HG02610 (cell line): Measurements from ENCODE around the gene UNC13A.
A peak's percentile ranks its signal among the peaks of the same experiment; 100 is the strongest.
"Not testable (repeated sequence)": the region's sequence is repeated elsewhere in the genome, so short reads cannot be mapped to it uniquely, and the experiment has no call there.

ENCODE experiments used
- ATAC-seq: cut with Tn5 transposase; IDR thresholded peaks from one replicate; pipeline ENCODE4 v1.9.1; 2021; ENCODE audit warnings: mild to moderate bottlenecking, moderate library complexity; ENCODE audit not compliant: unreplicated experiment

Gene UNC13A

GRCh38 chr19:17576758-17577456 lies 111.2 kb downstream of the UNC13A start:
- ATAC-seq = no peak

GRCh38 chr19:17575871-17576757 lies 112.0 kb downstream of the UNC13A start:
- ATAC-seq = no peak

GRCh38 chr19:17572638-17573037 lies 115.5 kb downstream of the UNC13A start:
- no peak for ATAC-seq

- ATAC-seq = no peak
Observed at GRCh38 chr19:17570791-17571190, 117.4 kb downstream of the UNC13A start.

GRCh38 chr19:17570291-17570690 lies 117.9 kb downstream of the UNC13A start:
- not testable (repeated sequence) for ATAC-seq

GRCh38 chr19:17567940-17568339 lies 120.2 kb downstream of the UNC13A start:
- no peak for ATAC-seq

GRCh38 chr19:17565611-17566010 lies 122.5 kb downstream of the UNC13A start:
- ATAC-seq = no peak

DNA sequence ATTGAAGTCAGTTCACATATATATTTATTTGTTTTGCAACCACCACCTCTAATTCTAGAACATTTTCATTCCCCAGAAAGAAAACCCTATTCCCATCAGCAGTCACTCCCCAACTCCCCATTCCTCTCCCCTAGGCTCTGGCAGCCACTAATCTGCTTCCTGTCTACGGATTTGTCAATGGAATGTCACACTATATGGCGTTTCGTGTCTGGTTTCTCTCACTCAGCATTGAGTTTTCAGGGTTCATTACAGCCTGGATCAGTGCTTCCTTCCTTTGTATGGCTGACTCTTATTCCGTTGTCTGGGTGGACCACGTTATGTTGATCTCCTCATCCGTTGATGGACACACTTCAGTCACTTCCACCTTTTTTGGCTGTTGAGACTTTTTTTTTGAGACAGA lies 123.4 kb downstream of the UNC13A start:
- ATAC-seq = no peak

DNA sequence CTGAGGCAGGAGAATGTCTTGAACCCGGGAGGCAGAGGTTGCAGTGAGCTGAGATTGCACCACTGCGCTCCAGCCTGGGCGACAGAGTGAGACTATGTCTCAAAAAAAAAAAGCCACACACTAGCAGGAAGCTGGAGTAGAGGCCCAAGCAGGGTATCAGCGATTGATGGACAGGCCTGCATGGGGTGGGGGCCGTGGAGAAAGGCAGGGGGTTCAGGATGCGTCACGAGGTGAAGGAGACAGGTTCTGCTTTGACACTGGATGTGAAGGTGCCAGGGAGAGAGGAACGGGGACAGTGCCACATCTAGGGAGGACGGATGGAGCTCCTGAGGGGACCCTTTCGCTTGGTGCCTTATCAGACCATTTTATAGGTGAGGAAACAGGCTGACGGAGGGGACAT lies 125.6 kb downstream of the UNC13A start:
- no peak for ATAC-seq

GRCh38 chr19:17562097-17562496 lies 126.1 kb downstream of the UNC13A start:
- no peak for ATAC-seq

- ATAC-seq = no peak
Observed at GRCh38 chr19:17560205-17560595, 128.0 kb downstream of the UNC13A start.

DNA sequence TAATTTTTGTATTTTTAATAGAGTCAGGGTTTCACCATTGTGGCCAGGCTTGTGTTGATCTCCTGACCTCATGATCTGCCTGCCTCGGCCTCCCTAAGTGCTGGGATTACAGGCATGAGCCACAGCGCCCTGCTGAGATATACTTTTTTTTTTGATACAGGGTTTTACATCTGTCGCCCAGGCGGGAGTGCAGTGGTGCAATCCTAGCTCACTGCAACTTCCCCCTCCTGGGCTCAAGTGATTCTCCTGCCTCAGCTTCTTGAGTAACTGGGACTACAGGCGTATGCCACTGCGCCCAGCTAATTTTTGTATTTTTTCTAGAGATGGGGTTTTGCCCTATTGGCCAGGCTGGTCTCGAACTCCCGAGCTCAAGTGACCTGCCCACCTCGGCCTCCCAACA lies 130.7 kb downstream of the UNC13A start:
- no peak for ATAC-seq

DNA sequence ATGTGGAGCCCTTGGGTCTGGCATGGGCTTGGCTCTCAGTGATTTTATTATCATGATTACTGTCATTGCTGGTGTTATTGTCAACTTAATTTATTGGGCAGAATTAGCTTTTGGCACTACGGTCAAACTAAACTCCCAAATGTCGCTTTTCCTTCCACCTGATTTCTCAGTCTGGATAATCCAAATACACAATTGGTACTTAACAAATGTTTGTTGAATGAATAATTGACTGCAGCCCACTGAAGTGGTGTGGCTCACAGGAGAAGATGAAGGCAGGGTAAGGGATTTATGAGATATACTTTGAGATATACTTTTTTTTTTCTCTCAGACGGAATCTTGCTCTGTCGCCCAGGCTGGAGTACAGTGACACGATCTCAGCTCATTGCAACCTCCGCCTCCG lies 131.2 kb downstream of the UNC13A start:
- ATAC-seq = no peak

DNA sequence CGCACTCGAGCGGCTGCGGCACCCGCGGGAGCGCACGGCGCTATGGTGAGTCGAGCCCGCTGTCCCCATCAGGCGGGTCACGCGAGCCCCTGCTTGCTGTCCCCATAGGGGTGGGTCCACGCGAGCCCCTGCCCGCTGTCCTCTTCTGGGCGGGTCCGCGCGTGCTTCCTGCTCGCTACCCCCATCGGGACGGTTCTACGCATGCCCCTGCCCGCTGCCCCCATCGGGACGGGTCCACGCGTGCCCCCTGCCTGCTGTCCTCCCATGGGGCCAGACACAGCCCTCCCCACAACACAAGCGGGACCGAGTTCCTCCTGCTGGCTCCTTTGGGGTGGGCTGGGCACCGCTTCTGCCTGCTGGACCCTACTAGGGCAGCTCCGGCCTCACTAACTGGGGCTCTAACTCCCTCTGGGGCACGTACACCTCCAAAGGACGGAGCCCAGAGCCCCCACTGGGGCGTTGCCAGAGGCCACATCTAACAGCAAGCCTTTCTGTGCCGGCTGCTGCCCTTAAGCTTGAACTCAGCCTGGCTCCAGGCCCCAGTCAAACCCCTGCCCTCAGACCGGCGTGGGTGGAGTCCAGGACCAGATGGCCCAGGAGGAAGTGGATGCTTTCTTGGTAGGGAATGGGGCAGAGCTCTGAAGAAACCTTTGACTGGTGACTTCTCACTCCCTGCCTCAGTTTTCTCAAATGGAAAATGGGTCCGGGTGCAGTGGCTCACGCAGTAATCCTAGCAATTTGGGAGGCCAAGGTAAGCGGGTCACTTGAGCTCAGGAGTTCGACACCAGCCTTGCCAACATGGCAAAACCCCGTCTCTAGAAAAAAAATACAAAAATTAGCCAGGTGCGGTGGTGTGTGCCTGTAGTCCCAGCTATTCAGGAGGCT lies 132.0 kb downstream of the UNC13A start:
- peak; percentile 28 for ATAC-seq

DNA sequence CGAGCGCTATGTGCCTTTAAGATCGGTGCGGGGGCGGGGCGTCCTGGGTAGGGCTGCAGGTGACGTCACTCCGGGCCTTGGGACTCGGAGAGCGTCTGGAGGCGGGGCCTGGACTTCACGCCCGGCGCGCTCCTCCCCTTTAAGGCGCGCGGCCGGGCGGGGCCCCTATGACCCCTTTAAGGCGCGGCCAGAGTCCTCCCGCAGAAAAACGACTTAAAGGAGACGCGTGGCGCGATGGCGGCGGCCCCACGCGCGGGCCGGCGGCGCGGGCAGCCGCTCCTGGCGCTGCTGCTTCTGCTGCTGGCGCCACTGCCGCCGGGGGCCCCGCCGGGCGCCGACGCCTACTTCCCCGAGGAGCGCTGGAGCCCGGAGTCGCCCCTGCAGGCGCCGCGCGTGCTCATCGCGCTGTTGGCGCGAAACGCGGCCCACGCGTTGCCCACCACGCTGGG lies 132.7 kb downstream of the UNC13A start, which contains the start of gene COLGALT1:
Gene COLGALT1, plus strand, starts transcription at position 170 of the 449 bp plus-strand sequence. Its CDS starts 65 bp downstream, at position 235.
- peak; percentile 89 for ATAC-seq

DNA sequence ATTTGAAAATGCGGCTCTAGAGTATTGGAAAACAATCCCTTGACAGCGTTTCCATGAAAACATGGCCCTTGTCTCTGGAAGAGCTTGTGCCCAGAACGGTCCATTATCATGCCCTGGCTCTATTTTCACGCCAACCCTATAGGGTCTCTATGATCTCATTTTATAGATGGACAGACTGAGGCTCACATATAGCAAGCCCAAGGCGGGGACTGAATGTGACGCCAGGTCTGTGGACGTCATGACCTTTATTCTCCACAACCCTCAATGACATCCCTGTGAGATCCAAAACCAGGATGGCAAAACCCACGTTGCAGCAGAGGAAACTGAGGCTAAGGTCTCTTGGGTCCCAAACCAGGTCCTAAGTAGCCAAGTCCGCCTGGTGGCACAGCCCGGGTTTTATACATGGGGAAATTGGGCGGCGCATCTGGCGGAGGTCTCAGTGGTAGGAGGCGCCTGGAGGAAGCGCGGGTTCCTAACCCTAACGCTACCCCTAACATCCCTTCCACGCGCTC lies 133.1 kb downstream of the UNC13A start:
- ATAC-seq = no peak

DNA sequence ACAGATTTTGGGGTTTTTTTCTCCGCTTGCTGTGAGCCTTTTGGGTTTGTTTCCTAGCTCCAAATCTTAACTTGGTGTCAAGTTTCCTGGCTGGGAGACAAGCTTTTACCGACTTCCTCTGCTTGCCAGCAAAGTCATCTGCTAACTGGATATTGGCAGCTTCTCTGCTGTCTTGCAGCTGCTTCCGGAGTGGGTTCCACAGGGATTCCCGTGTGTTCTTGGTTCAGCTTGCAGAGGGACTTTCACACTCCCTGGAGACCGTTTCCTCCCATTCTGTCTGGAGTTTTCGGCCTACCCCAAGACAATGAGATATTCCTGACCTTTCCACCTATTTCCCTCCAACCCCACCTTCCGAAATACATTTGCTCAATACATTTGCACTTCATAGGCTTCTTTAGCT lies 134.9 kb downstream of the UNC13A start:
- ATAC-seq = no peak

GRCh38 chr19:17552735-17553134 lies 135.4 kb downstream of the UNC13A start:
- ATAC-seq = not testable (repeated sequence)
